OCI-M2 (cell line): ENCODE results near the gene ZNF408.
"Not testable (repeated sequence)": the region's sequence is repeated elsewhere in the genome, so short reads cannot be mapped to it uniquely, and the experiment has no call there.

Experiments used
- DNase-seq: peaks from one replicate; lab custom pipeline; 2025; ENCODE audit not compliant: unreplicated experiment; lab: John Stamatoyannopoulos, UW

The ZNF408 gene

GRCh38 chr11:46696212-46696558, 4.6 kb upstream of the ZNF408 start:
- DNase-seq = no peak

- no peak for DNase-seq
These were observed 3.5 kb upstream of the ZNF408 start for GRCh38 chr11:46697303-46697702.

DNA sequence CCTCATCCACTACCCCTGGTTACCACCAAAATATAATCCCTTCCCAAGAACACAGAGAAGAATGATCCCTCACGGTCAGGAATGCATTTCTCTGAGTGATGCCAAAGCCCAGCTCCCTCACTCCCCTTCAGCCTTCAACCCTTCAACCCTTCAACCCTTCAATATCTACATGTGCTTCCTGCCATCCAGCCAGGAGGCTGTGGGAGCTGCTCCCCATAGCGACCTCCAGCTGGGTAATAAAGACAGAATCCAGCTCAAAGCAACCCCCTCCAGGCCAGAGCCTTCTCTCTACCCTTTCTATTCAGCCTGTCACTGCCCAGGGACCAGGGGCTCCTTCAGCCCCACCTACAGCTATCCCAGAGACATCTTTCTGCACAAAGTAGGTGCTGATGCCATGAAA, 3.1 kb upstream of the ZNF408 start:
- no peak for DNase-seq

- DNase-seq = no peak
These were observed 2.2 kb upstream of the ZNF408 start for GRCh38 chr11:46698597-46698996.

- DNase-seq = no peak
These were observed 335 bp downstream of the ZNF408 start for GRCh38 chr11:46701078-46701654.

DNA sequence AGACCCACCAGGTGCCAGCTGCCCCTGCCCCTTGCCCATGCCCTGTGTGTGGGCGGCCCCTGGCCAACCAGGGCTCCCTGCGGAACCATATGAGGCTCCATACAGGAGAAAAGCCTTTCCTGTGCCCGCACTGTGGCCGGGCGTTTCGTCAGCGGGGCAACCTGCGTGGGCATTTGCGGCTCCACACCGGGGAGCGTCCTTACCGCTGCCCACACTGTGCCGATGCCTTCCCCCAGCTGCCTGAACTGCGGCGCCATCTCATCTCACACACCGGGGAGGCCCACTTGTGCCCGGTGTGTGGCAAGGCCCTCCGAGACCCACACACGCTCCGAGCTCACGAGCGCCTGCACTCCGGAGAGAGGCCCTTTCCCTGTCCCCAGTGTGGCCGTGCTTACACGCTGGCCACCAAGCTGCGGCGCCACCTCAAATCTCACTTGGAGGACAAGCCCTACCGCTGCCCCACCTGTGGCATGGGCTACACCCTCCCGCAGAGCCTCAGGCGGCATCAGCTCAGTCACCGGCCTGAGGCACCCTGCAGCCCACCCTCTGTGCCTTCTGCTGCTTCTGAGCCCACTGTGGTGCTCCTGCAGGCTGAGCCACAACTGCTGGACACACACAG, 4.3 kb downstream of the ZNF408 start:
- DNase-seq = no peak

GRCh38 chr11:46706886-46707285, 6.1 kb downstream of the ZNF408 start:
- no peak for DNase-seq

DNA sequence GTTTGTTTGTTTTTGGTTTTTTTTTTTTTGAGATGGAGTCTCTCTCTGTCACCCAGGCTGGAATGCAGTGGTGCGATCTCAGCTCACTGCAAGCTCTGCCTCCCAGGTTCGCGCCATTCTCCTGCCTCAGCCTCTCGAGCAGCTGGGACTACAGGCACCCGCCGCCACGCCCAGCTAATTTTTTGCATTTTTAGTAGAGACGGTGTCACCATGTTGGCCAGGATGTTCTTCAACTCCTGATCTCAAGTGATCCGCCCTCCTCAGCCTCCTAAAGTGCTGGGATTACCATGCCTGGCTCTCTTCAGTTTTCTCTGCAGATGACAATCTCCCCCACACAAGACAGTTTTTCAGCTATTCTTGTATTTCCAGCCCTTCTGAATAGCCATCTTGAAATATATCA, 8.5 kb downstream of the ZNF408 start:
- not testable (repeated sequence) for DNase-seq

- no peak for DNase-seq
These were observed 10.0 kb downstream of the ZNF408 start for GRCh38 chr11:46710821-46711269.

GRCh38 chr11:46711303-46711702, 10.5 kb downstream of the ZNF408 start:
- no peak for DNase-seq

- DNase-seq = no peak
These were observed 12.2 kb downstream of the ZNF408 start for GRCh38 chr11:46712874-46713576.

- not testable (repeated sequence) for DNase-seq
These were observed 17.0 kb downstream of the ZNF408 start for GRCh38 chr11:46717825-46718154.

GRCh38 chr11:46718155-46719019, 17.6 kb downstream of the ZNF408 start:
- no peak for DNase-seq

DNA sequence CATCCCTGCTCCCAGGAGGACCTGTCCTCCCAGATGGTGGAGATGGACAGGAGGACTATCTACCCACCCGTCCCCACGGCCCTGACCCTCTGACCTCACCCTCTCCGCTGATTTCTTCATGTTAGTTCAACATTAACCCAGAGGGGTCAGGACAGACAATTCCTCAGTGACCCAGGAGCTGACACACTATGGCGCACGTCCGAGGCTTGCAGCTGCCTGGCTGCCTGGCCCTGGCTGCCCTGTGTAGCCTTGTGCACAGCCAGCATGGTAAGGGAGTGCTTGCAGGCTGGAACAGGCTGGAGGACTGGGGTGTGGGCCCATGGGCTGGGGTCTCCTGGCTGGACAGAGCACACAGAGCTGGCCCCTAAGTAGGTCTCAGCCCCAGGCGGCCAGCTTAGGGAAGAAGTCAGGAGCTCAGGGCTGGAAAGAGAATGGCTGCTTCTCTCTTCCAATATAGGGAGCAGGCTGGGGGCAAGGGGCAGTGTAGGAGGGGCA, 18.3 kb downstream of the ZNF408 start, which contains the start of gene F2:
Gene F2 (plus strand): TSS at position 166 of the 495 bp plus-strand sequence. CDS start 23 bp downstream, at position 189.
- DNase-seq = no peak

DNA sequence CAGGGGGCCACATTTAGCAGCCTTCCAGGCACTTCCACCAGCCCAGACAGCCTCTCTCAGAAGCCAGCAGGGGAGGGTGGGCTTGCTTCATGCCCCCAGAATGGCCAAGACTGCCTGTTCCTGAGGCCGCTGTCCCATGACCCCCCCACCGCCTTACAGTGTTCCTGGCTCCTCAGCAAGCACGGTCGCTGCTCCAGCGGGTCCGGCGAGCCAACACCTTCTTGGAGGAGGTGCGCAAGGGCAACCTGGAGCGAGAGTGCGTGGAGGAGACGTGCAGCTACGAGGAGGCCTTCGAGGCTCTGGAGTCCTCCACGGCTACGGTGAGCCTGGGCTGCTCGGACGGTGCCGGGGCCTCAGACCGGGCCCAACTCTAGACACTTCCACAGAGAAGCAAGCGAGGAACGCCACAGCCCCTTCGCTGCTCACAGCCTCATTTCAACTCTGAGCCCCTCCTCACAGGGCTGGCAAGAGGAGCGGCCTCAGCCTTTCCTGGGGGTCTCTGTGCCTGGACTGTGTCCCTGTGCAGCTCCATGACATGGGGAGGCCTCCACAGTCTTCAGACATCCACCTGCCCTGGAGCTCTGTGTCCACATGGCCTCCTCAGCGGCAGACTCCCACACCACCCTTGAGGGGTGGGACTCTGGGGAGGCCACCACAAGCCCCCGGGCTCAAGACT, 18.9 kb downstream of the ZNF408 start:
- DNase-seq = no peak

GRCh38 chr11:46721286-46721685, 20.5 kb downstream of the ZNF408 start:
- no peak for DNase-seq

GRCh38 chr11:46722566-46723358, 21.9 kb downstream of the ZNF408 start:
- no peak for DNase-seq

DNA sequence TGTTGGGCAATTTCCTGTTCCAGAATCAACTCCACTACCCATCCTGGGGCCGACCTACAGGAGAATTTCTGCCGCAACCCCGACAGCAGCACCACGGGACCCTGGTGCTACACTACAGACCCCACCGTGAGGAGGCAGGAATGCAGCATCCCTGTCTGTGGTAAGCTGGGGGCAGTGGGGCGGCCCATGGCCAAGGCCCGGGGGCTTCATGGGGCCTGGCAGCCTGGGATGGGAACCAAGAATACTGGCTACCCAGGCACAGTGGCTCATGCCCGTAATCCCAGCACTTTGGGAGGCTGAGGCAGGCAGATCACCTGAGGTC, 22.5 kb downstream of the ZNF408 start:
- DNase-seq = no peak

- no peak for DNase-seq
These were observed 23.3 kb downstream of the ZNF408 start for GRCh38 chr11:46724088-46724487.
